ENCODE results near the gene TLCD1.

DNA sequence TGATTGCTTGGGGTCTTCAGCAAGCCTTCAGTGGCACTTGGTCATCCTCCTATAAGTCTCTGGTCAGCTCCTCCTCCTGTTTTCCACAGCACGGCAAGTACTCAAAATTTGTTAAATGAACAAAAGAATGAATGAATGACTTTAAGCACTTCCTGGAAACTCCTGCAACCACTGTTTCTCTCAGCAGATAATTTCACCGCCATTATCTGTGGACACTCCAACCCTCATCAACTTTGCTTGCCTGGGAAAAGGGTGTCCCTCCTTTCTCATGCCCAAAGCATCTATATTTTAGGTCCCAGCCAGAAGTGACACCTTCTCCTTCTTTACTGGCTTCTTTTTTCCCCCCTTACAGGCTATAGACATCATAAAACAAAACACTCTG lies 18.7 kb downstream of the TLCD1 start:
- TF ChIP-seq SP3 (tag by site-specific recombination; IDR thresholded peaks at IDR 0.05) (no peak), ZFHX2 (tag by site-specific recombination; conservative IDR thresholded peaks at IDR 0.05) (no peak), GLIS2 (tag by site-specific recombination; IDR thresholded peaks at IDR 0.05) (no peak), PRDM1 (tag by site-specific recombination; IDR thresholded peaks at IDR 0.05) (no peak), EGR2 (tag by site-specific recombination; IDR thresholded peaks at IDR 0.05; ENCODE audit: low read depth) (no peak), ZNF24 (tag by site-specific recombination; IDR thresholded peaks at IDR 0.05) (0 out of 2 replicates have a peak, but pooled peaks have one; percentile 28), ZNF138 (tag by site-specific recombination; IDR thresholded peaks at IDR 0.05; ENCODE audit: borderline replicate concordance) (no peak)
- TF ChIP-seq, protein P1, sequence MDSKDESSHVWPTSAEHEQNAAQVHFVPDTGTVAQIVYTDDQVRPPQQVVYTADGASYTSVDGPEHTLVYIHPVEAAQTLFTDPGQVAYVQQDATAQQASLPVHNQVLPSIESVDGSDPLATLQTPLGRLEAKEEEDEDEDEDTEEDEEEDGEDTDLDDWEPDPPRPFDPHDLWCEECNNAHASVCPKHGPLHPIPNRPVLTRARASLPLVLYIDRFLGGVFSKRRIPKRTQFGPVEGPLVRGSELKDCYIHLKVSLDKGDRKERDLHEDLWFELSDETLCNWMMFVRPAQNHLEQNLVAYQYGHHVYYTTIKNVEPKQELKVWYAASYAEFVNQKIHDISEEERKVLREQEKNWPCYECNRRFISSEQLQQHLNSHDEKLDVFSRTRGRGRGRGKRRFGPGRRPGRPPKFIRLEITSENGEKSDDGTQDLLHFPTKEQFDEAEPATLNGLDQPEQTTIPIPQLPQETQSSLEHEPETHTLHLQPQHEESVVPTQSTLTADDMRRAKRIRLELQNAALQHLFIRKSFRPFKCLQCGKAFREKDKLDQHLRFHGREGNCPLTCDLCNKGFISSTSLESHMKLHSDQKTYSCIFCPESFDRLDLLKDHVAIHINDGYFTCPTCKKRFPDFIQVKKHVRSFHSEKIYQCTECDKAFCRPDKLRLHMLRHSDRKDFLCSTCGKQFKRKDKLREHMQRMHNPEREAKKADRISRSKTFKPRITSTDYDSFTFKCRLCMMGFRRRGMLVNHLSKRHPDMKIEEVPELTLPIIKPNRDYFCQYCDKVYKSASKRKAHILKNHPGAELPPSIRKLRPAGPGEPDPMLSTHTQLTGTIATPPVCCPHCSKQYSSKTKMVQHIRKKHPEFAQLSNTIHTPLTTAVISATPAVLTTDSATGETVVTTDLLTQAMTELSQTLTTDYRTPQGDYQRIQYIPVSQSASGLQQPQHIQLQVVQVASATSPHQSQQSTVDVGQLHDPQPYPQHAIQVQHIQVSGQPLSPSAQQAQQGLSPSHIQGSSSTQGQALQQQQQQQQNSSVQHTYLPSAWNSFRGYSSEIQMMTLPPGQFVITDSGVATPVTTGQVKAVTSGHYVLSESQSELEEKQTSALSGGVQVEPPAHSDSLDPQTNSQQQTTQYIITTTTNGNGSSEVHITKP (tag by site-specific recombination; IDR thresholded peaks at IDR 0.05): no peak
- TF ChIP-seq, protein P2, sequence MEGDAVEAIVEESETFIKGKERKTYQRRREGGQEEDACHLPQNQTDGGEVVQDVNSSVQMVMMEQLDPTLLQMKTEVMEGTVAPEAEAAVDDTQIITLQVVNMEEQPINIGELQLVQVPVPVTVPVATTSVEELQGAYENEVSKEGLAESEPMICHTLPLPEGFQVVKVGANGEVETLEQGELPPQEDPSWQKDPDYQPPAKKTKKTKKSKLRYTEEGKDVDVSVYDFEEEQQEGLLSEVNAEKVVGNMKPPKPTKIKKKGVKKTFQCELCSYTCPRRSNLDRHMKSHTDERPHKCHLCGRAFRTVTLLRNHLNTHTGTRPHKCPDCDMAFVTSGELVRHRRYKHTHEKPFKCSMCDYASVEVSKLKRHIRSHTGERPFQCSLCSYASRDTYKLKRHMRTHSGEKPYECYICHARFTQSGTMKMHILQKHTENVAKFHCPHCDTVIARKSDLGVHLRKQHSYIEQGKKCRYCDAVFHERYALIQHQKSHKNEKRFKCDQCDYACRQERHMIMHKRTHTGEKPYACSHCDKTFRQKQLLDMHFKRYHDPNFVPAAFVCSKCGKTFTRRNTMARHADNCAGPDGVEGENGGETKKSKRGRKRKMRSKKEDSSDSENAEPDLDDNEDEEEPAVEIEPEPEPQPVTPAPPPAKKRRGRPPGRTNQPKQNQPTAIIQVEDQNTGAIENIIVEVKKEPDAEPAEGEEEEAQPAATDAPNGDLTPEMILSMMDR (tag by site-specific recombination; IDR thresholded peaks at IDR 0.05): no peak
